Smooth muscle cell (in vitro differentiated cells): Measurements from ENCODE around the gene ADARB2. TPM values are rescaled to one million over a fixed set of nuclear protein-coding genes. Genes with fewer than 3 reads are reported as not detected.

Source experiments
- DNase-seq: peaks from one replicate; lab custom pipeline; 2025; ENCODE audit not compliant: unreplicated experiment; lab: John Stamatoyannopoulos, UW
- H2AFZ ChIP-seq: fragments of 200-600 bp; sonication (generic); 2 replicates; pipeline ENCODE4 v1.6.0; 2016; ENCODE audit warnings: antibody characterized with exemption, low read depth, mild to moderate bottlenecking
- H3F3A ChIP-seq: fragments of 200-600 bp; sonication (generic); 2 replicates; pipeline ENCODE4 v1.6.0; 2017; ENCODE audit warnings: antibody characterized with exemption, low read depth
- H3K27ac ChIP-seq: fragments of 200-600 bp; sonication (generic); 2 replicates; pipeline ENCODE4 v1.5.1; 2016; ENCODE audit warnings: low read depth, mild to moderate bottlenecking
- H3K27me3 ChIP-seq: fragments of 200-600 bp; sonication (generic); 2 replicates; pipeline ENCODE4 v1.6.1; 2016; ENCODE audit warnings: low read depth, mild to moderate bottlenecking
- H3K36me3 ChIP-seq: fragments of 200-600 bp; sonication (generic); 2 replicates; pipeline ENCODE4 v1.5.1; 2016; ENCODE audit warnings: low read depth
- H3K4me1 ChIP-seq: fragments of 200-600 bp; sonication (generic); 2 replicates; pipeline ENCODE4 v1.5.1; 2016; ENCODE audit warnings: low read depth
- H3K4me2 ChIP-seq: fragments of 200-600 bp; sonication (generic); 2 replicates; pipeline ENCODE4 v1.6.0; 2016; ENCODE audit warnings: mild to moderate bottlenecking
- H3K4me3 ChIP-seq: fragments of 200-600 bp; sonication (generic); 2 replicates; pipeline ENCODE4 v1.5.1; 2016; ENCODE audit warnings: mild to moderate bottlenecking
- H3K79me2 ChIP-seq: fragments of 200-600 bp; sonication (generic); 2 replicates; pipeline ENCODE4 v1.6.0; 2016; ENCODE audit warnings: low read depth, mild to moderate bottlenecking
- H3K9ac ChIP-seq: fragments of 200-600 bp; sonication (generic); 2 replicates; pipeline ENCODE4 v1.6.0; 2016; ENCODE audit warnings: low read depth
- H3K9me3 ChIP-seq: fragments of 200-600 bp; sonication (generic); replicated peaks from 2 replicates; pipeline ENCODE4 v1.5.1; 2016; ENCODE audit warnings: low read depth
- H4K20me1 ChIP-seq: fragments of 200-600 bp; sonication (generic); 2 replicates; pipeline ENCODE4 v1.6.0; 2016; ENCODE audit warnings: low read depth
- CTCF ChIP-seq: fragments of 200-600 bp; sonication (generic); IDR thresholded peaks from 2 replicates; pipeline ENCODE4 v1.5.1; 2017; ENCODE audit warnings: borderline replicate concordance, mild to moderate bottlenecking, antibody characterized with exemption; ENCODE audit not compliant: insufficient read depth, poor library complexity, severe bottlenecking
- WGBS: methylation state at CpG from one replicate; pipeline ENCODE4 v1.1.7; 2016; ENCODE audit warnings: low lambda C conversion rate; 5-methylcytosine and 5-hydroxymethylcytosine counted together
- polyA plus RNA-seq: library from polyadenylated mRNA; unstranded; fragments of >200 nt; fragmentation: Nextera tagmentation; extraction: Ambion mirVana; gene quantifications from 2 replicates; pipeline ENCODE4 v1.2.1, GENCODE V29; 2016
- total RNA-seq: library from RNA; depleted of rRNA; stranded (reverse); fragments of >200 nt; gene quantifications from 2 replicates; pipeline ENCODE4 v1.2.3, GENCODE V29; 2014

The ADARB2 gene
- total and polyA plus RNA-seq, 2 experiments from 2014 or later: 0.13 to 0.39 TPM

GRCh38 chr10:1230138-1230537 is 507.2 kb downstream of the ADARB2 start:
- no peaks in the 10 kb centered on the region for H3K4me1 ChIP-seq
- WGBS: 75% methylated on average over 8 of the region's 8 CpGs
- H3K27me3 ChIP-seq: peaks cover 23% of the 10 kb centered on the region
- no peak overlapping the region for H3K4me3 ChIP-seq
- TF ChIP-seq CTCF: no peak
- H3F3A ChIP-seq: no peaks in the 10 kb centered on the region
- no peak for DNase-seq
- no peaks in the 10 kb centered on the region for H3K9me3 ChIP-seq
- no peak overlapping the region for H2AFZ ChIP-seq
- no peak overlapping the region for H3K27ac ChIP-seq
- no peak overlapping the region for H3K9ac ChIP-seq
- no peaks in the 10 kb centered on the region for H3K79me2 ChIP-seq
- no peaks in the 10 kb centered on the region for H4K20me1 ChIP-seq
- no peaks in the 10 kb centered on the region for H3K36me3 ChIP-seq
- H3K4me2 ChIP-seq: no peak overlapping the region

GRCh38 chr10:1229574-1229973 is 507.8 kb downstream of the ADARB2 start:
- no peak for TF ChIP-seq CTCF
- Histone ChIP-seq H2AFZ (no peak overlapping the region), H3K4me1 (no peaks in the 10 kb centered on the region), H3F3A (no peaks in the 10 kb centered on the region), H3K27ac (no peak overlapping the region), H3K4me3 (no peak overlapping the region), H4K20me1 (no peaks in the 10 kb centered on the region), H3K9me3 (no peaks in the 10 kb centered on the region), H3K36me3 (no peaks in the 10 kb centered on the region), H3K9ac (no peak overlapping the region), H3K79me2 (no peaks in the 10 kb centered on the region), H3K4me2 (no peak overlapping the region), H3K27me3 (peaks cover 19% of the 10 kb centered on the region)
- 82% methylated on average over 10 of the region's 10 CpGs for WGBS
- no peak for DNase-seq

GRCh38 chr10:1229116-1229515 is 508.2 kb downstream of the ADARB2 start:
- no peaks in the 10 kb centered on the region for H3K9me3 ChIP-seq
- no peak overlapping the region for H2AFZ ChIP-seq
- H4K20me1 ChIP-seq: no peaks in the 10 kb centered on the region
- no peaks in the 10 kb centered on the region for H3K36me3 ChIP-seq
- no peak overlapping the region for H3K9ac ChIP-seq
- no peak overlapping the region for H3K27ac ChIP-seq
- H3F3A ChIP-seq: no peaks in the 10 kb centered on the region
- H3K79me2 ChIP-seq: no peaks in the 10 kb centered on the region
- H3K4me2 ChIP-seq: no peak overlapping the region
- no peak overlapping the region for H3K4me3 ChIP-seq
- peaks cover 14% of the 10 kb centered on the region for H3K27me3 ChIP-seq
- no peaks in the 10 kb centered on the region for H3K4me1 ChIP-seq
- no peak for TF ChIP-seq CTCF
- WGBS: 83% methylated on average over 3 of the region's 3 CpGs
- no peak for DNase-seq

- Histone ChIP-seq H3K9me3 (no peaks in the 10 kb centered on the region), H3K79me2 (no peaks in the 10 kb centered on the region), H3F3A (no peaks in the 10 kb centered on the region), H3K4me1 (no peaks in the 10 kb centered on the region), H3K27me3 (peaks cover 10% of the 10 kb centered on the region), H3K9ac (no peak overlapping the region), H2AFZ (no peak overlapping the region), H3K27ac (no peak overlapping the region), H3K36me3 (no peaks in the 10 kb centered on the region), H3K4me2 (no peak overlapping the region), H3K4me3 (no peak overlapping the region), H4K20me1 (no peaks in the 10 kb centered on the region)
- no peak for DNase-seq
- WGBS: 94% methylated on average over 14 of the region's 14 CpGs
- no peak for TF ChIP-seq CTCF
These were observed 508.8 kb downstream of the ADARB2 start for GRCh38 chr10:1228467-1228975.
